Astrocyte (in vitro differentiated cells and primary cell): ENCODE results near the gene RBP4. TPM values are rescaled to one million over a fixed set of nuclear protein-coding genes. Genes with fewer than 3 reads are reported as not detected.

Experiments used
- DNase-seq: peaks from one replicate; pipeline ENCODE4 v3.0.0-alpha.2; 2010; ENCODE audit warnings: low read depth
- FAIRE-seq: peaks from 2 replicates; lab custom pipeline; 2011; peaks lifted over from hg19 to GRCh38; lab: Jason Lieb, UNC
- H2AFZ ChIP-seq: 2 replicates; pipeline ENCODE4 v1.6.0; 2012; ENCODE audit warnings: low read depth, low read length, inconsistent platforms
- H3K27ac ChIP-seq: 2 replicates; pipeline ENCODE4 v1.5.1; 2011; ENCODE audit warnings: low read depth, low read length, inconsistent platforms
- H3K27me3 ChIP-seq: 2 replicates; pipeline ENCODE4 v1.6.0; 2011; ENCODE audit warnings: low read length, inconsistent platforms; ENCODE audit not compliant: insufficient read depth
- H3K36me3 ChIP-seq: 2 replicates; pipeline ENCODE4 v1.5.1; 2011; ENCODE audit warnings: low read length, inconsistent platforms; ENCODE audit not compliant: insufficient read depth
- H3K4me1 ChIP-seq: 2 replicates; pipeline ENCODE4 v1.5.1; 2011; ENCODE audit warnings: low read length, inconsistent platforms; ENCODE audit not compliant: insufficient read depth
- H3K4me2 ChIP-seq: 2 replicates; pipeline ENCODE4 v1.6.0; 2012; ENCODE audit warnings: low read length, inconsistent platforms
- H3K4me3 ChIP-seq: 2 replicates; pipeline ENCODE4 v1.5.1; 2011; ENCODE audit warnings: low read depth, mild to moderate bottlenecking, low read length, inconsistent platforms; ENCODE audit not compliant: insufficient read depth
- H3K79me2 ChIP-seq: 2 replicates; pipeline ENCODE4 v1.6.0; 2012; ENCODE audit warnings: mild to moderate bottlenecking, low read length, inconsistent platforms; ENCODE audit not compliant: insufficient read depth
- H3K9ac ChIP-seq: 2 replicates; pipeline ENCODE4 v1.6.0; 2012; ENCODE audit warnings: mild to moderate bottlenecking, low read length, inconsistent platforms
- H3K9me3 ChIP-seq: 2 replicates; pipeline ENCODE4 v1.5.1; 2012; ENCODE audit warnings: low read depth, mild to moderate bottlenecking, low read length, inconsistent platforms; ENCODE audit not compliant: insufficient read depth
- H4K20me1 ChIP-seq: 2 replicates; pipeline ENCODE4 v1.6.0; 2012; ENCODE audit warnings: low read length, inconsistent platforms; ENCODE audit not compliant: insufficient read depth
- H3K27ac Mint-ChIP-seq: one replicate; pipeline ENCODE4 v1.8.0; 2021; ENCODE audit warnings: mild to moderate bottlenecking, mixed read lengths; ENCODE audit not compliant: unreplicated experiment
- H3K27me3 Mint-ChIP-seq: one replicate; pipeline ENCODE4 v1.8.0; 2021; ENCODE audit warnings: low read depth, mixed read lengths; ENCODE audit not compliant: unreplicated experiment
- H3K36me3 Mint-ChIP-seq: one replicate; pipeline ENCODE4 v1.8.0; 2021; ENCODE audit warnings: low read depth, mixed read lengths; ENCODE audit not compliant: unreplicated experiment
- H3K4me1 Mint-ChIP-seq: one replicate; pipeline ENCODE4 v1.8.0; 2021; ENCODE audit warnings: low read depth, mixed read lengths; ENCODE audit not compliant: unreplicated experiment
- H3K4me3 Mint-ChIP-seq: one replicate; pipeline ENCODE4 v1.8.0; 2021; ENCODE audit warnings: mild to moderate bottlenecking, moderate library complexity, mixed read lengths; ENCODE audit not compliant: unreplicated experiment
- H3K9me3 Mint-ChIP-seq: one replicate; pipeline ENCODE4 v1.8.0; 2021; ENCODE audit warnings: mild to moderate bottlenecking, mixed read lengths; ENCODE audit not compliant: unreplicated experiment
- EZH2 ChIP-seq: IDR thresholded peaks from 2 replicates; pipeline ENCODE4 v1.6.1; 2012; ENCODE audit warnings: mild to moderate bottlenecking, low read length, inconsistent platforms; ENCODE audit not compliant: insufficient read depth
- total RNA-seq: library from RNA; stranded (reverse); gene quantifications from 2 replicates; pipeline ENCODE4 v1.2.1, GENCODE V29; 2021
- TF ChIP-seq, protein P1 (sequence below): IDR thresholded peaks from 2 replicates; pipeline ENCODE4 v1.5.1; 2011; ENCODE audit warnings: low read depth, mild to moderate bottlenecking, inconsistent platforms, low read length, moderate library complexity; ENCODE audit not compliant: insufficient read depth

RBP4 gene
- total RNA-seq, 1 donor from 2014 or later, result 0.27 TPM

DNA sequence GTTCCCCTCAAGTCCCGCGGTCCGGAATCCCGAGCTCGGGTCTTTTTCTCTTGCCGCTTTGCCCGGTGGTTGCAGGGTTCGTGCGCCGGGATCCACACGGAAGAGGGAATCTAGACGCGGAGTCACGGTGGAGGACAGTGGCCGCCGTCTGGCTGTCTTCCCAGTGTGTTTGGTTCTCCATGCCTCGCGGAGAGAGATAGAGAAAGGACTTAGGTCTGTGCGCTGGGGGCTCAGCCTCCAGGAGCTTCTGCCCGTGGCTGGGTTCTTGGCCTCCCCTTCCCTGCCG lies 33.0 kb downstream of the RBP4 start:
- H2AFZ ChIP-seq, result peak overlapping the region; percentile 56

DNA sequence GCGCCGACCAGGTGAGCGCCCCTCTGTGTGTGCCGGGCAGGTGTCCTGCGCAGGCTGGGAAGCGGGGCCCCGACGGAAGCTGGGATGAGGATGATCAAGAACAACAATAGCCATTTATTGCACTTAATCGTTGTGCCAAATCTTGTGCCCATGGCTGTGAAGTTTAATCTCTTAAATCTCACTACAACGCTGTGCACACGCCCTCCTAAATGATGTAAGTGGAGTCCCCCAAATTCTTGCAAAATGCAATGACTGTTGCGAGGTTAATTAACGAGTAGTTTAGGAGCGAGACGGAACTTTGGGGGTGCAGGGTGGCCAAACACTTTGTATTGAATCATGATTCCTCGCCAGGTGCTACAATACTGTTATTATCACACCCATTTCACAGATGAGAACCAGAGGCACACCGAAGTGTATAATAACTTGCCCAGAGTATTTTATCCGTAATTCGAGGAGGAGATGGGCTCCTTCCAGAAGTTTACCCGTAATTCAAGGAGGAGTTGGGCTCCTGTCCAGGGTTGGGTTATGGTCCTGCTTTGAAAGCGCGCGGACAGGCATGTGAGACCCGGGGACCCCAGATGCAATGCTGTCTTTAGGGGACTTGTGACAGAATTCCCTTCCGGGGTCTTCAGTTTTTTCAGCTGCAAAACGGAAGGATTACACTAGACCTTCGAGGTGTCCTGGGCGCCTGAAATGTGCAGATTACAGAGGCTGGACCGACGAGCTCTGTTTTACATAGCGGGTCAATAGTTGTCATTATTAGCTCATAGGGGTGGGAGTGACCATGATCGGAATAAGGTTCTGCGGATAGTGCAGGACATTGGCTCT lies 33.5 kb downstream of the RBP4 start:
- Histone ChIP-seq H3K4me3 (no peak overlapping the region), H3K9ac (no peak overlapping the region), H3K9me3 (no peaks in the 10 kb centered on the region), H3K79me2 (no peaks in the 10 kb centered on the region), H3K4me1 (no peaks in the 10 kb centered on the region), H2AFZ (peak overlapping the region; percentile 56), H3K27ac (no peak overlapping the region), H4K20me1 (no peaks in the 10 kb centered on the region), H3K4me2 (peak overlapping the region; percentile 55), H3K27me3 (peaks cover 78% of the 10 kb centered on the region), H3K36me3 (no peaks in the 10 kb centered on the region)
- Mint-ChIP-seq H3K27ac (no peak overlapping the region), H3K9me3 (peaks cover 4% of the 10 kb centered on the region), H3K4me1 (no peaks in the 10 kb centered on the region), H3K4me3 (peak overlapping the region; percentile 60), H3K27me3 (peaks cover 78% of the 10 kb centered on the region), H3K36me3 (no peaks in the 10 kb centered on the region)
- peak; percentile 35 for TF ChIP-seq EZH2
- TF ChIP-seq, protein P1, sequence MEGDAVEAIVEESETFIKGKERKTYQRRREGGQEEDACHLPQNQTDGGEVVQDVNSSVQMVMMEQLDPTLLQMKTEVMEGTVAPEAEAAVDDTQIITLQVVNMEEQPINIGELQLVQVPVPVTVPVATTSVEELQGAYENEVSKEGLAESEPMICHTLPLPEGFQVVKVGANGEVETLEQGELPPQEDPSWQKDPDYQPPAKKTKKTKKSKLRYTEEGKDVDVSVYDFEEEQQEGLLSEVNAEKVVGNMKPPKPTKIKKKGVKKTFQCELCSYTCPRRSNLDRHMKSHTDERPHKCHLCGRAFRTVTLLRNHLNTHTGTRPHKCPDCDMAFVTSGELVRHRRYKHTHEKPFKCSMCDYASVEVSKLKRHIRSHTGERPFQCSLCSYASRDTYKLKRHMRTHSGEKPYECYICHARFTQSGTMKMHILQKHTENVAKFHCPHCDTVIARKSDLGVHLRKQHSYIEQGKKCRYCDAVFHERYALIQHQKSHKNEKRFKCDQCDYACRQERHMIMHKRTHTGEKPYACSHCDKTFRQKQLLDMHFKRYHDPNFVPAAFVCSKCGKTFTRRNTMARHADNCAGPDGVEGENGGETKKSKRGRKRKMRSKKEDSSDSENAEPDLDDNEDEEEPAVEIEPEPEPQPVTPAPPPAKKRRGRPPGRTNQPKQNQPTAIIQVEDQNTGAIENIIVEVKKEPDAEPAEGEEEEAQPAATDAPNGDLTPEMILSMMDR, result no peak
- DNase-seq (no peak), FAIRE-seq (no peak)

More for the DNA sequence above, 33.0 kb downstream of the RBP4 start:
- Histone ChIP-seq H3K9me3 (no peaks in the 10 kb centered on the region), H3K9ac (no peak overlapping the region), H3K4me3 (no peak overlapping the region), H3K79me2 (no peaks in the 10 kb centered on the region), H3K27me3 (peaks cover 79% of the 10 kb centered on the region), H4K20me1 (no peaks in the 10 kb centered on the region), H3K4me2 (peak overlapping the region; percentile 55), H3K36me3 (no peaks in the 10 kb centered on the region), H3K27ac (no peak overlapping the region), H3K4me1 (no peaks in the 10 kb centered on the region)
- DNase-seq, result no peak
- Mint-ChIP-seq H3K4me1 (no peaks in the 10 kb centered on the region), H3K36me3 (no peaks in the 10 kb centered on the region), H3K27ac (no peak overlapping the region), H3K27me3 (peaks cover 79% of the 10 kb centered on the region), H3K4me3 (no peak overlapping the region), H3K9me3 (peaks cover 4% of the 10 kb centered on the region)
- TF ChIP-seq EZH2, result no peak
- TF ChIP-seq, protein P1, result no peak
- no peak for FAIRE-seq
